ENCODE results near the gene MT1H. TPM values are rescaled to one million over a fixed set of nuclear protein-coding genes. Genes with fewer than 3 reads are reported as not detected.

MT1H gene
- total and polyA plus RNA-seq, 2 of the 13 experiments (the other 11 are each of a cell fraction or from before 2014, with no cell fraction given), result 0.60 TPM; not detected in 1

- TF ChIP-seq ZSCAN25 (CRISPR knock-in tag; IDR thresholded peaks at IDR 0.05) (peak; percentile 28; the same call in 1 of the 2 replicates), IRF9 (CRISPR knock-in tag; IDR thresholded peaks at IDR 0.05; ENCODE audit: borderline replicate concordance) (0 out of 2 replicates have a peak, but pooled peaks have one; percentile 39), ETV5 (CRISPR knock-in tag; IDR thresholded peaks at IDR 0.05; ENCODE audit: borderline replicate concordance) (0 out of 2 replicates have a peak, but pooled peaks have one; percentile 25), ZNF331 (CRISPR knock-in tag; IDR thresholded peaks at IDR 0.05) (peak; percentile 43; the same call in 1 of the 2 replicates), ZNF362 (CRISPR knock-in tag; IDR thresholded peaks at IDR 0.05; ENCODE audit: borderline replicate concordance) (0 out of 2 replicates have a peak, but pooled peaks have one; percentile 28), YY1 (IDR thresholded peaks at IDR 0.05; ENCODE audit: insufficient read depth, insufficient replicate concordance, low read depth, low read length) (no peak), RARA (CRISPR knock-in tag; IDR thresholded peaks at IDR 0.05) (peak; percentile 40; the same call in 1 of the 2 replicates), MYC (CRISPR knock-in tag; IDR thresholded peaks at IDR 0.05; ENCODE audit: borderline replicate concordance) (peak; percentile 80; the same call in 1 of the 2 replicates), ZNF770 (CRISPR knock-in tag; IDR thresholded peaks at IDR 0.05) (no peak), MXD1 (CRISPR knock-in tag; IDR thresholded peaks at IDR 0.05) (no peak), POLR2AphosphoS5 (IDR thresholded peaks at IDR 0.05; ENCODE audit: low read depth, low read length) (peak; percentile 49; the same call in 1 of the 2 replicates), SALL1 (CRISPR knock-in tag; IDR thresholded peaks at IDR 0.05) (peak; percentile 54; the same call in 1 of the 2 replicates), SP4 (CRISPR knock-in tag; IDR thresholded peaks at IDR 0.05) (peak; percentile 30; the same call in 1 of the 2 replicates), ARID5B (CRISPR knock-in tag; IDR thresholded peaks at IDR 0.05) (peak; percentile 18; the same call in 1 of the 2 replicates)
Observed at GRCh38 chr16:56667581-56668571, 1.7 kb upstream of the MT1H start, which contains the start of gene MT1G (continued).

All from HepG2 (cell line).